Endometrium (tissue), 2 donors: ENCODE measurements around the gene HPS5.
"Not testable (repeated sequence)": the region's sequence is repeated elsewhere in the genome, so short reads cannot be mapped to it uniquely, and the experiment has no call there.

Source experiments
- FAIRE-seq: peaks from 2 replicates; lab custom pipeline; 2012; peaks lifted over from hg19 to GRCh38; lab: Jason Lieb, UNC
- donor health status: control.
- donor health status: control.

HPS5 gene

DNA sequence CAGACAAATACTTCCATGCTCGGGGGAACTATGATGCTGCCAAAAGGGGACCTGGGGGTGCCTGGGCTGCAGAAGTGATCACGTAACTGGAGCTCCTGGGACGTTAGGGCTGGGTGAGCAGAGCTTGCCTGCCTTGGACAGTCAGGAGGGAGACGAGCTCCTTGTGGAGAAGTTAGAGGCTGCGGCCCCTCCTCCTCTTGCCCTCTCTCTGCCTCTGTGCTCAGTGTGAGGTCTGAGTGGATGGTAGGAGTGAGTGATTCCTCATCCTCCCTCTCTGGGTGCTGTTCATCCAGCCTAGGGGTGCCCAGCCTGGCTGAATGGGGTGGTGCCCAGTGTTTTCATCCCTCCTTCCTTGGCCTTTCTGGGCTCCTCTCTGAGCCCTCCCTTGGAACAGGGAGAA is 52.7 kb downstream of the HPS5 start:
- not testable (repeated sequence) for FAIRE-seq

GRCh38 chr11:18267335-18268133 is 54.4 kb downstream of the HPS5 start:
- FAIRE-seq = not testable (repeated sequence)

DNA sequence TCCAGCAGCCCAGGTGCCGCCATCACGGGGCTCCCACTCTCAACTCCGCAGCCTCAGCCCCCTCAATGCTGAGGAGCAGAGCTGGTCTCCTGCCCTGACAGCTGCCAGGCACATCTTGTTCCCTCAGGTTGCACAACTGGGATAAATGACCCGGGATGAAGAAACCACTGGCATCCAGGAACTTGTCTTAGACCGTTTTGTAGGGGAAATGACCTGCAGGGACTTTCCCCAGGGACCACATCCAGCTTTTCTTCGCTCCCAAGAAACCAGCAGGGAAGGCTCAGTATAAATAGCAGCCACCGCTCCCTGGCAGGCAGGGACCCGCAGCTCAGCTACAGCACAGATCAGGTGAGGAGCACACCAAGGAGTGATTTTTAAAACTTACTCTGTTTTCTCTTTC is 56.0 kb downstream of the HPS5 start, which contains the start of gene SAA1:
TSS of gene SAA1 (plus strand) at position 316 of the 400 bp plus-strand sequence. CDS start 624 bp downstream, outside the sequence.
- FAIRE-seq = no peak

DNA sequence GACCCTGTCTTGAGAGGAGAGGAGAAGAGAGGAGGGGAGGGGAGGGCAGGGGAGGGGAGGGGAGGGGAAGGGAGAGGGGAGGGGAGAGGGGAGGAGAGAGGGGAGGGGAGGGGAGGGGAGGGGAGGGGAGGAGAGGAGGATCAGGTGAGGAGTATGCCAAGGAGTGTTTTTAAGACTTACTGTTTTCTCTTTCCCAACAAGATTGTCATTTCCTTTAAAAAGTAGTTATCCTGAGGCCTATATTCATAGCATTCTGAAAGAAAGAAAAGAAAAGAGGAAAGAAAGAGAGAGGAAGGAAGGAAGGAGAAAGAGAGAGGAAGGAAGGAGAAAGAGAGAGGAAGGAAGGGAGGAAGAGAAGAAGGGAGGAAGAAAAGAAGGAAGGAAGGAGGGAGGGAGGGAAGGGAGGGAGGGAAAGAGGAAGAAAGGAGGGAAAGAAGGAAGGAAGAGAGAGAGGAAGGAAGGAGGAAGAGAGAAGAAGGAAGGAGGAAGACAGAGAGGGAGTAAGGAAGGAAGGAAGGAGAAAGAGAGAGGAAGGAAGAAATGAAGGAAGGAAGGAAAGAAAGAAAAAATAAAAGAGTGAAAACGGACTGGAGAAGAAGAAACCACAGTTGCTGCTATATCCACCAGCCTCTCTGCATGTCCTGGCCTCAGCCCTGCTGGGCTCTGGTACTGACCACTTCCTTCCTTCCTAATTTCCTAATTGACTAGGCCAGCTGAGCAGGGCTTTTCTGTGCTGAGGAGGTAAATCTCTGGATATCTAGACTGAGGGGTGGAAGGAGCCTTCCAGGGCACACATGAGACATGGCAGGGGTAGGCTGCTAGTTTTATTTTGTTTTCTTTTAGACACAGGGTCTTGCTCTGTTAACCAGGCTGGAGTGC is 57.0 kb downstream of the HPS5 start:
- FAIRE-seq = no peak

DNA sequence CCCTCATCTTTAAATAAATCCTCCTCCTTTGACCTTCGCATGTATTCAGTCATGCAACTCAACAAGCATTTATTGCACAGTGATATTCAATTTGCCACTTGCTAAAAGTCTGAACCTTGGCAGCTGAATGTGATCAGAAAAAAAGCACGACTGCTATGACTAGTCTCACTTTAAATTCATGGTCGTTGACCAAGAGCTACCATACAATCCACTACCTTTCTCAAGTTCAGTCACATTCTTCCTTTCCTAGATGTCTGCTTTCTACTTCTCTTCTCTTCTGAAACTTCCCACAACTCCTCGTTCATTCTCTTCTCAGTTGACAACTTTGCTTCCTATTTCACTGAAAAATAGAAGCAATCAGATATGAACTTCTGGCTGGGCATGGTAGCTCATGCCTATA is 57.9 kb downstream of the HPS5 start:
- FAIRE-seq = no peak

- FAIRE-seq = not testable (repeated sequence)
These were observed 59.1 kb downstream of the HPS5 start for GRCh38 chr11:18262681-18263350.

DNA sequence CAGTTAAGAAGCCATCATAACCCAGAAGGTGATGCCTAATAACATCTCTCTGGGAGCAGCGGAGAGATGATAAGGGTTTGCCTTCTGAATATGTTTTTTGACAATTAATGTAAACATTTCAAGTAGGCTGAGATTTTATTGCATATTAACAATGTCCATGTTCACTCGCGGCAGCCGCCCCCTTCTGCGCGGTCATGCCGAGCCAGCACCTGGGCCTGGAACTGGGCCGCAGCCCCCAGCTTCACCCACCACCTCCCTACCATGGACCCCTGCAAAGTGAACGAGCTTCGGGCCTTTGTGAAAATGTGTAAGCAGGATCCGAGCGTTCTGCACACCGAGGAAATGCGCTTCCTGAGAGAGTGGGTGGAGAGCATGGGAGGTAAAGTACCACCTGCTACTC is 60.2 kb downstream of the HPS5 start:
- FAIRE-seq = no peak

DNA sequence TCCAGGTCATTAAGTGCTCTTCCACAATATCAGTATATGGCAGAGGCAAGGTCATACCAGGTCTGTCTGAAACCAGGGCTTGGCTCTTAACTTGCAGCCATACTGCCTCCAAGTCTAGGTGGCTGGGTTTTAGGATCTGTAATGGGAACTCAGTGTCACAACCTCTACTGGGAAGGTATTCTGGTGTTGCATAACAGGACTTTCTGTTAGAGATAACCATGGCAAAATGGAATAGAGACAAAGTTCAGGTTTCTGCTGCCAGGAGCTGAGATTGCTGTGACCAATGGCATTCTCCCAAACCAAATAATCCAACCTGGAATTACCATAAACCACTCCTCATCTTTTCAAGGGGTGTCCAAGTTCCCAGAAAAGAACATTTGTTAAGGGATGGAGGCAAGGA is 62.7 kb downstream of the HPS5 start:
- FAIRE-seq = no peak

DNA sequence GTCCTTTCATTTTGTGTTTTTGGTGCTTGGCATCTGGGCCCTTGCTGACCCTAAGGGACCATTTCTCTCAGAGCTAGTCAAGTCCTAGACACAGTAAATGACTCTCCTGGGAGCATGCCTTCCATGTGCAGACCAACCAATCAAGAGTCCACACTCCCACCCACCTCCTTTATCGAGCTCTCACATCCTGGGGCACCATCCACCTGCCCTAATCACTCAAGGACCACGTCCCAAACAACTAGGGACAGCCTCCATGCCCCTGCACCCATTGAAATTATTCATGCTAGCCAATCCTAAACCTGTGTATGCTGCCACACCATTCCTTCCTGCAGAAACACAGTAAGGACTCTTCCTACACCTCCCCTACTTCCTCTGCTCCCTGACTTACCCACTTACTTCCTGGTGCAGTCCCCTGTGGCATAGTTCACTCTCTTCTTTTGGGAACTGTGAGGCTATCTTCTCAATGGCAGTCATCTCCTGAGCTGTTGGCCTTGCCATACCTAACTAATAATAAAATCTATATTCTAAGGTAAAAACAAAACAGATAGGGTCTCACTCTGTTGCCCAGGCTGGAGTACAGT is 67.1 kb downstream of the HPS5 start:
- FAIRE-seq = no peak

- no peak for FAIRE-seq
These were observed 68.1 kb downstream of the HPS5 start for GRCh38 chr11:18253778-18254338.

DNA sequence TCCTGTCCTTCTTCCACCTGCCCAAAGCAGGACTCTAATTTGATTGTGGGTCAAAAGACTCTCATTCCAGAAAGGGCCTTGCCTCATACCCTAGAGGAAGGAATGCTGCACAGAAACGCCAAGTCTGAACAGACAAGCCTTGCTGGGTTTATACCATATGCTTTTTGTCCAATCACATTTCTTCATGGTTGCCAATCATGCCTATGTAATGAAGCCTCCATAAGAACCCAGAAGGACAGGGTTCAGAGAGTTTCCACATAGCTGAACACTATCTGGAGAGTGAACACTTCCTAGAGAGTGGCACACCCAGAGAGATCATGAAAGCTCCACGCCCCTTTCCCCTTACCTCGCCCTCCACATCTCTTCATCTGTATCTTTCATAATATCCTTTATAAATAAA is 68.7 kb downstream of the HPS5 start:
- no peak for FAIRE-seq

DNA sequence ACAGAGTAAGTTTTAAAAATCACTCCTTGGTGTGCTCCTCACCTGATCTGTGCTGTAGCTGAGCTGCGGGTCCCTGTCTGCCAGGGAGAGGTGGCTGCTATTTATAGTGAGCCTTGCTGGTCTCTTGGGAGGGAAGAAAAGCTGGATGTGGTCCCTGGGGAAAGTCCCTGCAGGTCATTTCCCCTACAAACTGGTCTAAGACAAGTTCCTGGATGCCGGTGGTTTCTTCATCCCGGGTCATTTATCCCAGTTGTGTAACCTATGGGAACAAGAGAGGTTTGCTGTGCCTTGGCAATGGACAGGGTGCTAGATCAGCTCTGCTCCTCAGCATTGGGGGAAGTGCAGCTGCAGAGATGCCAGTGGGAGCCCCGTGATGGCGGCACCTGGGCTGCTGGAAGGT is 73.4 kb downstream of the HPS5 start, which contains the start of gene SAA2:
TSS of gene SAA2 (minus strand) at position 108 of the 400 bp plus-strand sequence. CDS start 657 bp downstream, outside the sequence.
- no peak for FAIRE-seq

GRCh38 chr11:18247191-18247581 is 74.8 kb downstream of the HPS5 start:
- not testable (repeated sequence) for FAIRE-seq

- FAIRE-seq = not testable (repeated sequence)
These were observed 75.4 kb downstream of the HPS5 start for GRCh38 chr11:18246379-18247190.

GRCh38 chr11:18245396-18245795 is 76.5 kb downstream of the HPS5 start:
- no peak for FAIRE-seq

- no peak for FAIRE-seq
These were observed 78.1 kb downstream of the HPS5 start for GRCh38 chr11:18243783-18244362.

DNA sequence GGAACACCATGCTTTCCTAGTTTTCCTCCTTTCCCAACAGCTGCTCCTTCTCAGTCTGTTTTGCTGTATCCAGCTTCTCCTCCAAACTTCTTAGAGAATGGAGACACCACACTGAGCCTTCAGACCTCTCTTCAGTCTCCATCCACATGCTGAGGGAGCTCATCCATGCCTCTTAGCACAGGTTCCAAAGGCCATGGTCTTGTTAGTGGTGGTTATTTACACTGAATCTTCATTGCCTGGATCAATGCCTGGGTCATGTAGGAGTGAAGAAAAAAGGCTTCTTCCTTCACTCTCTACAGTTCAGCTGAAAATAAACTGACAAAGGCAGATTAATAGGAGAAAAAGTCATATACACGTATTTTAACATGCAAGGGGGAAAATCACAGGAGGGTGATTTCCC is 82.3 kb downstream of the HPS5 start:
- FAIRE-seq = no peak

DNA sequence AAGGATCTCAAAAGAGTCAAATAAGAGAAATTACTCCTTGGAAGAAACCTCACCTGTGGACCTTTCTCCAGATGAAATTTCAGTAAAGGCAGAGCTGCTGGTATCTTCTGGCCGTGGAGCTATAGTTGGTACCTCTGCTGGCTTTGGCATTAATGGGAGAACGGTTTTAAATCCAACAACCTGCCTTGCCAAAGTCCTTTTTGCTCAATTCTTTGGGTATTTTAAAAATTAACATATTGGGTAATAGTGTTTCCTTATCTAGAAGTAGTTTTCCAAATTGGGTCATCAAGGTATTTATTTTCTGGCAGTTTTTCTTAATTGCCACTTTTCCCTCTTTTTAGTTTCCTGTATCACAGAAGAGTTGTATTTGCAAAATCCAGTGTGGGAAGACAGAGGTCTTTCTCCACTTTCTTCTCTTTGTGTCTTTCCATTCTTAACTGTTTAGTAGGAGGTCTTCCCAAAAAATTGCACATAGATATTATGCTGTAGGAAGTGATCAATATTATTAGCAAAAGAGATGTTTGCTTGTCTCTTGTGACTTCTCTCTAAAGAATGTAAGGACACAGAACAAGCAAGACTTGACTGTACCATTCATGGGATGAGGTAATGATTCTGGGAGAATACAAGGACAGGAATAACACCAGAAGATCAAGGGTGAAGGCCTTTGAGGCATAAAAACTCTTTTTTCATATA is 85.1 kb downstream of the HPS5 start, which contains the start of gene SAA4:
TSS of gene SAA4 (minus strand) at position 139 of the 693 bp plus-strand sequence. CDS start 876 bp downstream, outside the sequence.
- no peak for FAIRE-seq
